Activated T-cell treated with anti-CD3 and anti-CD28 coated beads, Interleukin-2, amount 50 U/mL, for 1 hour (primary cell): ENCODE measurements around the gene BORA.
"Not testable (repeated sequence)": the region's sequence is repeated elsewhere in the genome, so short reads cannot be mapped to it uniquely, and the experiment has no call there.

ENCODE experiments used
- DNase-seq: peaks from one replicate; pipeline ENCODE4 v3.0.0-alpha.2; 2020

BORA gene

DNA sequence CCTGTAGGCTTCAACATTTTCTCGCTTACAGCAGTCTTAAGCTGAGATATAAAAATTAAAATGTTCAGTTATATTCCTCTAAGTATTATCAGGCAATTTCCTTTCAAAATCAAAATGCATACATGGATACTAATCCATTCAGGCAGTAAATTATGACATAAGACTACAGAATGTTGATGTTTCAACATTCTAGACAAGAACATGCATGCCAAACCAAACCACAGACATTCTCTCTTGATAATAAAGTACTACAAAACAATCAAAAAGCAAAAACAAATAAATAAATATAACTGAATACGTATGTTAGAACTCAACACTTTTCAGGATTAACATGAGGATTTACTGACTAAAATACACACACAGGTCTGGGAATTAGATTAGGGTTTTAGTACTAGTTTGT lies 46.3 kb downstream of the BORA start:
- DNase-seq: no peak

DNA sequence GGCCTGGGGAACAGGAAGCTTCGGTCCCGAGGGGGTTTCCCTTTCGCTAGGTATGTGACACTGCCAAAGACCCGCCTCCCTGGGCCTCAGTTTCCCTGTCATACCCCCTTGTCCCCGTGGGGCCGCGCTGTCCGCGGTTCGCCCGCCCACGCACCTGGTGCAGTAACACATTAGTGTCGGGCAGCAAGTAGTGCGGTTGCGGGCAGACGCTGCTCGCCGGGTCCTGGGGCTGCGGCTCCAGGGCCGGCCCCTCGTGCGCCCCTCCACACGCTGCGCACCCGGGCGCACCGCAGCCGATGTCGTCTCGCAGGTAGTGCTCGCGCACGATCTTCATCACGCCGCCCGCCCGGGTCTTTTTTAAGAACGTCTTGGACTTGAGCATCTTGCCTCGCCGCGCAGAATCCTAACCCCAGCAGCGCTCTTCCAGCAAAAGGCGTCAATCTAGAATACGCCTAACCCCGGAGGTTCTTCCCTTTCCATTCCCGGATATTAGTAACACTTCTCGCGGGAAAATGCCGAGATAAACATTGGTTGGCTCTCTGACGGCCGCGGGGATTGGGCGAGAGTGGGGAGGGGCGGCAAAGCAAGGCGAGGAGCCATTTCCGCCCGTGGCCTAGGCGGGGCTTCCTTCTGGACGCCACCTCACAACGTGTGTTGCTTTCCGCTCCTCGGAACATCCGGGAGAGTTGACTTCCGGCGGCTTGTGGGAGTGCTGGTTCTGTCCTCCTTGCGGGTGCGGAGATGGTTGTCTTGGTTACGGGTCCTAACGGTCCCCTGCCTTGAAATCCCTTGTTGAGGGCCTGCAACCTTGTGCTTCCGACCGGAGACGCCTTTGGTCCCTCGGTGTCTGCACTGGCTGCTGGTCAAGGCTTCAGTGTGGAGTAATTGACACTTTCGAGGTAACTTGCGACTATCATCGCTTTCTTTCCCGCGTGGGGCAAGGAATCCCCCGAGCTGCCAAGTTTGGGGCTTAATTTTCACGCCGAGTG lies 54.0 kb downstream of the BORA start, which contains the start of the genes DIS3 and PIBF1:
Gene DIS3, minus strand, starts transcription at position 450 of the 989 bp plus-strand sequence. Its CDS starts 68 bp downstream, at position 382.
Gene PIBF1, plus strand, starts transcription at position 683 of the 989 bp plus-strand sequence. CDS start 1,337 bp downstream, outside the sequence.
- DNase-seq: peak; percentile 91

DNA sequence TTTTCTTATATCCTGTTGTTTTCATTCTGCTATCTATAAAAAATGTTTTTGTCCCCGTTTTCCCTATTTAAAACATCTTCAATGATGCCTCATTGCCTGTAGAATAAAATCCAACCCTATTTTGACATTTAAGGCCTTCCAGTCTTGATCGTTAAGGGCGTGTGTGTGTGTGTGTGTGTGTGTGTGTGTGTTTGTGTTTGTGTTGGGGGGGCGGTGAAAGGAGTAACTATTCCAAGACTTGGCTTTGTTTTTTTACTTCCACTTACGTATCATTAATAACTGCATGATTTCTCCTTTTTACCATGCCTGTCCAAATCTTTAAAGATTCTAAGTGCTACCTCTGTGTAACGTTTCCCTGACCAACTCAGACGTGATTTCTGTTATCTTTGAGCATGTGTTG lies 55.0 kb downstream of the BORA start:
- no peak for DNase-seq

DNA sequence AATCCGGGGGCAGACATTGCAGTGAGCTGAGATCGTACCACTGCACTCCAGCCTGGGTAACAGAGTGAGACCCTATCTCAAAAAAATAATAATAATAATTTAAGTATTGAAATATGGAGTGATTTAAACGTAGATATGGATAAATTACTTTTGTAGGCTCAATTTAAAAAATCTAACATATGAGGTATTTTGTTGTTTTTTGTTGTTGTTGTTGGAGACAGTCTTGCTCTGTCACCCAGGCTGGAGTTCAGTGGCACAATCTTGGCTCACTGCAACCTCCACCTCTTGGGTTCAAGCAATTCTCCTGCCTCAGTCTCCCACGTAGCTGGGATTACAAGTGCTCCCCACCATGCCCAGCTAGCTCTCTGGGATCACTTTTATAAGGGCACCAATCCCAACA lies 57.0 kb downstream of the BORA start:
- not testable (repeated sequence) for DNase-seq

DNA sequence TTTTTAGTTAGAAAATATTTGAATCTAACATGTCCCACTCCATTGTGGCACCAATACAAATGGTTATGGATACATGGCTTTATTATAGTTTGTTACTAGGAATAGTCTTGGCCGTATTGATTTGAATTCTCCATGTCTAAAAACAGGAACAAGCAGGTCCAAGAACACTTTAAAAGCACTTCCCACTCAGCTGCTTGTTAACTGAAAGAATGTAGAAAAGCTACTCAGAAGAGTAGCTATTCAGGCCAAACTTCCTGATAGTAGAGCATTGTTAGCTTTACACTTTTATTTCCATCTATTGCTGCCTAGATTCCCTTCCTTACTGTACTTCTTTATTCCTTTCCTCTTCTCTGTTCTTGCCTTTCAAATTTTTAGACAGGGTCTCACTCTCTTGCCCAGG lies 61.1 kb downstream of the BORA start:
- no peak for DNase-seq

DNA sequence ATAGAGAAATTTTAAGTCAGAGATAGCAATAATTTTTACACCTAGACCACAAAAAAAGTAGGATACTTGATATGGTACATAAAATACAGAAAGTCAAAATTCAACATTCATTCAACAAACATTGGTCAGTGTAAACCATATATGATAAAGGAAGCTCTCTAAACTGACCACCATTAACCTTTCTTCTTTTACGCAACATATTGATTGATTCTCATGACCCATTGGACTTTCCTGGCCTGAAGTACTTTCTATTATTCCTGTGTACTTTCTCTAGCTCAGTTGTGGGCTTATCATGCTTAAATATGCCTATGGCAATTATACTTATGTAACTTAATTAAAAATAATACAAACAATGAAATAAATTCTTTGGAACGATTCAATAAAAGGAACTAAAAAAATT lies 64.9 kb downstream of the BORA start:
- DNase-seq: no peak

DNA sequence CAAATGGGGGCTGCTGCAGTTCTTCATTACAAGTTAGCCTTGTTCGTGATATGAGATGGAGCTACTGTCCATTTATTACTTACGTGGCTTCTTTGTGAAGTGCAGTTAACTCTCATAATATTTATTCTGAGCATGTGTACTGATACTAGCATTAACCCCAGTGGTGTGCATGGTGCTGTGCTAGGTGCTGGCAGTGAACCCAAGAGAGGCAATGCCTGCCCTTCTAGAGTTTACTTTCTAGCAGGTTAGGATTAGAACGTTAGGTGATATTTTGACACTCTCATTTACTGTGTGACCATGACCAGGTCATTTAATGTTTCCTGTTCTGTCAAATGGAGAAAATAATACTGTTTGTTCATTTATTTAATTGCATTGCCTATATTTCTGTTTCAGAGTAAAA lies 71.1 kb downstream of the BORA start:
- DNase-seq: no peak

DNA sequence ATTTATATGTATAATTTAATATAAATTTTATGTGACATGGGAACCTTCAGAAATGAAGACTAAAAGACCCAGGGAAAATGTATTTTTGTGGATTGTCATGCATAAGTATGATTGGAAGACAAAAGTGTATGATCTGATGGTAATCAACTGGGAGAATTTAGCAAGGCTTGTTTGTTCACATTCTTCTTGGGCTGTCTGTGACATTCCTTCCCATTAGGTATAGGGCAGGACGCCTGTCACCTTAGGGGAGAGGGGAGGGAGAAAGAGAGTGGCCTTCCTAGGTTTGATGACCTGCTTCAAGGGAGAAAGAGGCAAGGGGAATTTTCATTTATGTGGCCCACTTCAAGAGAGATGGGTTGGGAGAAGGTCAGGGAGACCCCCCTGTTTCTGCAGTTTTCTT lies 76.6 kb downstream of the BORA start:
- DNase-seq: no peak
